Measurements from ENCODE around the gene SATB1. TPM values are rescaled to one million over a fixed set of nuclear protein-coding genes. Genes with fewer than 3 reads are reported as not detected.

SATB1 gene
- total RNA-seq, 1 donor from 2014 or later: 28.2 TPM

- H3K36me3 Mint-ChIP-seq (ENCODE audit: low read depth, unreplicated experiment): no peaks in the 10 kb centered on the region
- no peak overlapping the region for H3K27ac Mint-ChIP-seq (ENCODE audit: unreplicated experiment)
- H3K4me1 Mint-ChIP-seq (ENCODE audit: unreplicated experiment): peaks cover 16% of the 10 kb centered on the region
- H3K27me3 Mint-ChIP-seq (ENCODE audit: unreplicated experiment): peaks cover 12% of the 10 kb centered on the region
- TF ChIP-seq, protein P1, sequence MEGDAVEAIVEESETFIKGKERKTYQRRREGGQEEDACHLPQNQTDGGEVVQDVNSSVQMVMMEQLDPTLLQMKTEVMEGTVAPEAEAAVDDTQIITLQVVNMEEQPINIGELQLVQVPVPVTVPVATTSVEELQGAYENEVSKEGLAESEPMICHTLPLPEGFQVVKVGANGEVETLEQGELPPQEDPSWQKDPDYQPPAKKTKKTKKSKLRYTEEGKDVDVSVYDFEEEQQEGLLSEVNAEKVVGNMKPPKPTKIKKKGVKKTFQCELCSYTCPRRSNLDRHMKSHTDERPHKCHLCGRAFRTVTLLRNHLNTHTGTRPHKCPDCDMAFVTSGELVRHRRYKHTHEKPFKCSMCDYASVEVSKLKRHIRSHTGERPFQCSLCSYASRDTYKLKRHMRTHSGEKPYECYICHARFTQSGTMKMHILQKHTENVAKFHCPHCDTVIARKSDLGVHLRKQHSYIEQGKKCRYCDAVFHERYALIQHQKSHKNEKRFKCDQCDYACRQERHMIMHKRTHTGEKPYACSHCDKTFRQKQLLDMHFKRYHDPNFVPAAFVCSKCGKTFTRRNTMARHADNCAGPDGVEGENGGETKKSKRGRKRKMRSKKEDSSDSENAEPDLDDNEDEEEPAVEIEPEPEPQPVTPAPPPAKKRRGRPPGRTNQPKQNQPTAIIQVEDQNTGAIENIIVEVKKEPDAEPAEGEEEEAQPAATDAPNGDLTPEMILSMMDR (IDR thresholded peaks at IDR 0.05; ENCODE audit: unreplicated experiment): no peak
- H3K9me3 Mint-ChIP-seq (ENCODE audit: unreplicated experiment): no peaks in the 10 kb centered on the region
- no peak for DNase-seq (ENCODE audit: low spot score)
- peak overlapping the region; percentile 90 for H3K4me3 Mint-ChIP-seq (ENCODE audit: unreplicated experiment)
These were observed 18.8 kb upstream of the SATB1 start for GRCh38 chr3:18443665-18444594.

GRCh38 chr3:18442756-18443664, 17.9 kb upstream of the SATB1 start:
- H3K4me3 Mint-ChIP-seq (ENCODE audit: unreplicated experiment): peak overlapping the region; percentile 69
- peaks cover 12% of the 10 kb centered on the region for H3K27me3 Mint-ChIP-seq (ENCODE audit: unreplicated experiment)
- no peak overlapping the region for H3K27ac Mint-ChIP-seq (ENCODE audit: unreplicated experiment)
- TF ChIP-seq, protein P1 (IDR thresholded peaks at IDR 0.05; ENCODE audit: unreplicated experiment): no peak
- H3K4me1 Mint-ChIP-seq (ENCODE audit: unreplicated experiment): peaks cover 16% of the 10 kb centered on the region
- DNase-seq (ENCODE audit: low spot score): no peak
- H3K36me3 Mint-ChIP-seq (ENCODE audit: low read depth, unreplicated experiment): no peaks in the 10 kb centered on the region
- H3K9me3 Mint-ChIP-seq (ENCODE audit: unreplicated experiment): no peaks in the 10 kb centered on the region

DNA sequence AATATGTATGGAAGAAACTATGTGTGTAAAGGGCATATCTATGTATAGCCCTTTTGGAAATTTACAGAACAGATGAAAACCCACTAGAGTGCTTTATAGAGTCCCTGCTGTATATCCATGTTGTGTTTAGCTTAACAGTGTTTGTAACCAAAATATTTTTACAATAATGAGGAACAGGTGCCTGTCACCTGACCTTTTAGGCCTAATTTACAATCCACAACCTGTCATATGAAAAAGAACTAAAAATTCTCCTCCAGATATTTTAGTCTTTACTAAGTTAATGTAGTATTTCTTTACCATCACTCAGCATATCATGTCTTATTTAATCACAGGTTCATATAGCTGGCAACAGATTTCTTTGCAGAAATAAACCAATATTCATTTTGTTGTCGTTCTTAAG, 16.4 kb upstream of the SATB1 start:
- no peaks in the 10 kb centered on the region for H3K36me3 Mint-ChIP-seq (ENCODE audit: low read depth, unreplicated experiment)
- TF ChIP-seq, protein P1 (IDR thresholded peaks at IDR 0.05; ENCODE audit: unreplicated experiment): no peak
- H3K4me3 Mint-ChIP-seq (ENCODE audit: unreplicated experiment): no peak overlapping the region
- peaks cover 12% of the 10 kb centered on the region for H3K27me3 Mint-ChIP-seq (ENCODE audit: unreplicated experiment)
- H3K4me1 Mint-ChIP-seq (ENCODE audit: unreplicated experiment): peaks cover 14% of the 10 kb centered on the region
- H3K9me3 Mint-ChIP-seq (ENCODE audit: unreplicated experiment): no peaks in the 10 kb centered on the region
- H3K27ac Mint-ChIP-seq (ENCODE audit: unreplicated experiment): no peak overlapping the region
- DNase-seq (ENCODE audit: low spot score): no peak

DNA sequence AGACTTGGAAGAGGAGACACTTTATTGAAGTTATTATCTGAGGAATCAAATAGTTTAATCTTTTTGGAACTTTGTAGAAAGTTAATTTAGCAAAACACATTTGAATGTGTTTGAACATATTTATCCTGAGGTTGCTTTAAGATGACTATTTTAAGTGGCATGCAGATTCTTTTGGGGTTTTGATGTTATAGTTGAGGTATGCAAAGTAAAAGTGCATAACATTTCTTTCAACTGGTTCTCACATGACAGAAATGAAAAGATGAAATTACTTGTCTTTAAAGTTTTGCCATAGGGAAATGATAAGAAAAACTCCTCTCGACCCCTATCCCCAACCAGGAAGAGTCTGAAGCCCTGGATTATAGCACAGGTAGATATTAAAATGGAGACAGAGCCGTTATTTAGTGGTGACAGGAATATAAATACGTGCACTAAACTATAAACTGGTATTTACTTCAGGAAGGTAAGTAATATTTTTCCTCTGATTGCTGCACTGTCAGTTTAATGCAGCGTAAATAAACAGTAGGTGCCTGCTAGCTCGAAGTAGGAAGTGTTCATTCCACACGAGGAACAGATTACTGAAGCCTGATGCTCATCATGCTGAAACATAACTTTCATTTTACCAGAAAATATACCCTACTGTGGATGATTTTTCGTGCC, 15.1 kb upstream of the SATB1 start:
- H3K27me3 Mint-ChIP-seq (ENCODE audit: unreplicated experiment): peaks cover 6% of the 10 kb centered on the region
- H3K4me3 Mint-ChIP-seq (ENCODE audit: unreplicated experiment): no peak overlapping the region
- no peaks in the 10 kb centered on the region for H3K9me3 Mint-ChIP-seq (ENCODE audit: unreplicated experiment)
- TF ChIP-seq, protein P1 (IDR thresholded peaks at IDR 0.05; ENCODE audit: unreplicated experiment): no peak
- DNase-seq (ENCODE audit: low spot score): no peak
- no peak overlapping the region for H3K27ac Mint-ChIP-seq (ENCODE audit: unreplicated experiment)
- H3K36me3 Mint-ChIP-seq (ENCODE audit: low read depth, unreplicated experiment): no peaks in the 10 kb centered on the region
- peaks cover 4% of the 10 kb centered on the region for H3K4me1 Mint-ChIP-seq (ENCODE audit: unreplicated experiment)
